T-helper 2 cell treated with Interferon-gamma antibody and Interleukin-4, amounts not matched to agents 5 μg/mL and 100 μg/mL, for 36 hours (primary cell): ENCODE results near the gene FARP1.

Experiments used
- DNase-seq: peaks from one replicate; pipeline ENCODE4 v3.0.0; 2021; ENCODE audit warnings: low spot score
- H3K27ac Mint-ChIP-seq: one replicate; pipeline ENCODE4 v1.8.0; 2021; ENCODE audit warnings: mild to moderate bottlenecking, mixed read lengths
- H3K27me3 Mint-ChIP-seq: one replicate; pipeline ENCODE4 v1.8.0; 2021; ENCODE audit warnings: low read depth, mixed read lengths
- H3K36me3 Mint-ChIP-seq: one replicate; pipeline ENCODE4 v1.8.0; 2021; ENCODE audit warnings: low read depth, mixed read lengths
- H3K4me1 Mint-ChIP-seq: one replicate; pipeline ENCODE4 v1.8.0; 2021; ENCODE audit warnings: low read depth, mixed read lengths
- H3K4me3 Mint-ChIP-seq: one replicate; pipeline ENCODE4 v1.8.0; 2022; ENCODE audit warnings: mild to moderate bottlenecking, moderate library complexity, mixed read lengths
- H3K9me3 Mint-ChIP-seq: one replicate; pipeline ENCODE4 v1.8.0; 2021; ENCODE audit warnings: mixed read lengths

Gene FARP1

GRCh38 chr13:98454389-98454881 is 311.5 kb downstream of the FARP1 start:
- Mint-ChIP-seq H3K27me3 (no peaks in the 10 kb centered on the region), H3K27ac (no peak overlapping the region), H3K4me1 (peaks cover 17% of the 10 kb centered on the region), H3K36me3 (peaks cover 54% of the 10 kb centered on the region), H3K4me3 (no peak overlapping the region), H3K9me3 (no peaks in the 10 kb centered on the region)
- no peak for DNase-seq

GRCh38 chr13:98456413-98456845 is 313.5 kb downstream of the FARP1 start:
- Mint-ChIP-seq H3K9me3 (no peaks in the 10 kb centered on the region), H3K4me1 (peaks cover 5% of the 10 kb centered on the region), H3K27ac (no peak overlapping the region), H3K4me3 (no peak overlapping the region), H3K27me3 (no peaks in the 10 kb centered on the region), H3K36me3 (peaks cover 57% of the 10 kb centered on the region)
- DNase-seq = no peak

DNA sequence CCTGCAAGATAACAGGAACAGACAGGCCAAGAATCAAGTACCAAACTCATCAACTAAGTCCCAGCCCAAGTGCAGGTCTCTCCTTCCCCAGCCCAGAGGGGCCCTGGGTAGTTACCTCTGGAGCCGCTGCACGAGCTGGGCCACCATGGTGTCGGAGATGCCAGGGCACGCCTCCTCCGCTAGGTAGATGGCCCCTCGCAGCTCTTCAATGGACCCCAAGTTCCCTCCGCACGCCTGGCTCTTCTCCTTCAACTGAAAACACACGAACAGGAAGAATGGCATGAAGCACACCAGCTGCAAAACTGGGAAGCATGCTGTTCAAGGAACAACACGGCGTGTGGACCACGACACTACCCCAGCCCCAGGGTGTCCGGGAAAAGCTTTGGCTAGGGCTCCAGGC is 314.2 kb downstream of the FARP1 start:
- Mint-ChIP-seq H3K9me3 (no peaks in the 10 kb centered on the region), H3K4me3 (no peak overlapping the region), H3K36me3 (peaks cover 55% of the 10 kb centered on the region), H3K4me1 (peaks cover 2% of the 10 kb centered on the region), H3K27ac (no peak overlapping the region), H3K27me3 (no peaks in the 10 kb centered on the region)
- no peak for DNase-seq

- Mint-ChIP-seq H3K4me1 (peaks cover 2% of the 10 kb centered on the region), H3K27me3 (no peaks in the 10 kb centered on the region), H3K36me3 (peaks cover 57% of the 10 kb centered on the region), H3K9me3 (no peaks in the 10 kb centered on the region), H3K27ac (no peak overlapping the region), H3K4me3 (no peak overlapping the region)
- DNase-seq = no peak
These were observed 315.5 kb downstream of the FARP1 start for GRCh38 chr13:98458431-98458830.

- Mint-ChIP-seq H3K4me1 (peaks cover 2% of the 10 kb centered on the region), H3K27me3 (no peaks in the 10 kb centered on the region), H3K4me3 (no peak overlapping the region), H3K27ac (no peak overlapping the region), H3K36me3 (peaks cover 60% of the 10 kb centered on the region), H3K9me3 (no peaks in the 10 kb centered on the region)
- no peak for DNase-seq
These were observed 316.3 kb downstream of the FARP1 start for GRCh38 chr13:98459171-98459681.

DNA sequence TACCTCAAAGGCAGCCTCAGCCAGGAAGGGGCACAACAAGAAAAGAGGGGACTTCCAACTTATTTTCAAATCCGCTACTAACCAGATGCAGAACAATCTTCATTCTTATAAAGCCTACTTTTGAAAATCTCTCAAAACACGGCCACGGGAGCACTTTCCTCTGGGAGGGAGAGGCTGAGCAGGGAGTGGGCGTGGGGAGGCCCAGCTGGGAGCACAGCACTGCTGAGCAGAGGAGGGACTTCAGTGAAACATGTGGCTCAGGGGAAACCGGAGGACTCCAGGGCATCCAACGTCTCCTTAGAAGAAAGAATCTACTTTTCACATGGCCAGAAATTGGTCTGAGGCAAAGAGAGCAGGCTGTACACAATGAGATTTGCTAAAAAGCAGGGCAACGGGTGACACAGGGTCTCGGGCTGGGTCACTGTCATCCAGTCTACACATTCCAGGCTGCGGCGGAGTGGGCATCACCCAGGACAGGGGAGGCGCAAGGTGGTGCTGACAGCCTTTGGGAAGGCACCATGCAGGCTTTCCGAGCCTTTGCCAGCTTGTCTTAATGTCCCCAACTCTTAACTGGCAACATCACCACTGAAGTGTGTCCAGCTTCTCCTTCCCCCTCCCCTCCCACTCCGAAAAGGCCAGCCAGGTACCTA is 317.0 kb downstream of the FARP1 start:
- no peaks in the 10 kb centered on the region for H3K9me3 Mint-ChIP-seq
- peaks cover under 1% of the 10 kb centered on the region for H3K4me1 Mint-ChIP-seq
- H3K27me3 Mint-ChIP-seq = no peaks in the 10 kb centered on the region
- no peak for DNase-seq
- H3K4me3 Mint-ChIP-seq = no peak overlapping the region
- peaks cover 56% of the 10 kb centered on the region for H3K36me3 Mint-ChIP-seq
- H3K27ac Mint-ChIP-seq = peak overlapping the region; percentile 69

DNA sequence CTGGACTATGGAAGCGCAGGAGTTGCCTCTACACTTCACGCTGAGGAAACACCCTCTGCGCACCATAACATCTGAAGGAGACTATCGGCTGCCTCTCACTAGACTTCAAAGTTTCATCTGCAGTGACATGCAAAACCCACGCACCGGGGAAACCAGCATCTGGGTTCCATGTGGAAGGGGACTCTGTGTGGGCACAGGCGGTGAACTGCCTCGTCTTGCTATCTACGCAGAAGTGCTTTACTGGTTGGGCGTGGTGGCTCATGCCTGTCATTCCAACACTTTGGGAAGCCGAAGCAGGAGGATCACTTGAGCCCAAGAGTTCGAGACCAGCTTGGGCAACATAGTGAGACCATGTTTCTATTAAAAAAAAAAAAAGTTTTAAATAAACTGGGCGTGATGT is 317.6 kb downstream of the FARP1 start:
- H3K27me3 Mint-ChIP-seq = no peaks in the 10 kb centered on the region
- no peaks in the 10 kb centered on the region for H3K9me3 Mint-ChIP-seq
- no peak for DNase-seq
- no peak overlapping the region for H3K27ac Mint-ChIP-seq
- peaks cover 1% of the 10 kb centered on the region for H3K4me1 Mint-ChIP-seq
- peaks cover 56% of the 10 kb centered on the region for H3K36me3 Mint-ChIP-seq
- H3K4me3 Mint-ChIP-seq = no peak overlapping the region

GRCh38 chr13:98461486-98462240 is 318.8 kb downstream of the FARP1 start:
- H3K4me1 Mint-ChIP-seq = peaks cover 4% of the 10 kb centered on the region
- H3K27me3 Mint-ChIP-seq = no peaks in the 10 kb centered on the region
- peaks cover 50% of the 10 kb centered on the region for H3K36me3 Mint-ChIP-seq
- no peak for DNase-seq
- H3K9me3 Mint-ChIP-seq = no peaks in the 10 kb centered on the region
- no peak overlapping the region for H3K4me3 Mint-ChIP-seq
- H3K27ac Mint-ChIP-seq = no peak overlapping the region

DNA sequence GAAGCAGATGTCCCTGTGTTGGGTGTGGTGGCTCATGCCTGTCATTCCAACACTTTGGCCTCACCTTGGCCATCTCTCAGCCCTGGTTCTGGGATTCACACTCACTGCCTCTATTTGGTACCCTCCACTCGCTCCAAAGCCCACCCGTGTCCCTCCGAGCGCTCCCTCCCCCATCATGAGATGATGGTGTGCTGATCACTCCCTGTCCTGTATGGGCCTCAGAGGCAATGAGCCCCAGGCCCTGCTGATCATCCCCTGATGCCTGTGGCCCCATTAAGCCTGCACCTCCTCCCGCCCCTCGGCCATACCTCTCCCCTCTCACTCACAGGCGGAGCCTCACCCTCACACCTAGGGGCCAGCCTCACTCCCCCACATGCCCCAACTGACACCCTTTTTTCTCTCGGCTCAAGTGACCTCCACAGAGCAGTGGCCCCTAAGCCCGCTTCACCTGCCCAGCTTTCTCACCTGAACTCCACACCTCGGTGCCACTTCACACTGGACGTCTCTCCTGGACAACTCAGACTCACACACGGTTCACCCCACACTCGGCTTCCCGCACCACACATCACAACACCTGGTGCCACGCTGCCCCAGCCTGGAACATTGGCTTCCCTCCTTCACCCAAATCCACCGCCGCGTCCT is 319.5 kb downstream of the FARP1 start:
- Mint-ChIP-seq H3K36me3 (peaks cover 49% of the 10 kb centered on the region), H3K4me1 (peaks cover 4% of the 10 kb centered on the region), H3K27ac (peak overlapping the region; percentile 39), H3K9me3 (no peaks in the 10 kb centered on the region), H3K4me3 (no peak overlapping the region), H3K27me3 (no peaks in the 10 kb centered on the region)
- no peak for DNase-seq

GRCh38 chr13:98462946-98463345 is 320.1 kb downstream of the FARP1 start:
- Mint-ChIP-seq H3K36me3 (peaks cover 49% of the 10 kb centered on the region), H3K9me3 (no peaks in the 10 kb centered on the region), H3K4me3 (no peak overlapping the region), H3K27me3 (no peaks in the 10 kb centered on the region), H3K4me1 (peaks cover 4% of the 10 kb centered on the region), H3K27ac (no peak overlapping the region)
- no peak for DNase-seq

DNA sequence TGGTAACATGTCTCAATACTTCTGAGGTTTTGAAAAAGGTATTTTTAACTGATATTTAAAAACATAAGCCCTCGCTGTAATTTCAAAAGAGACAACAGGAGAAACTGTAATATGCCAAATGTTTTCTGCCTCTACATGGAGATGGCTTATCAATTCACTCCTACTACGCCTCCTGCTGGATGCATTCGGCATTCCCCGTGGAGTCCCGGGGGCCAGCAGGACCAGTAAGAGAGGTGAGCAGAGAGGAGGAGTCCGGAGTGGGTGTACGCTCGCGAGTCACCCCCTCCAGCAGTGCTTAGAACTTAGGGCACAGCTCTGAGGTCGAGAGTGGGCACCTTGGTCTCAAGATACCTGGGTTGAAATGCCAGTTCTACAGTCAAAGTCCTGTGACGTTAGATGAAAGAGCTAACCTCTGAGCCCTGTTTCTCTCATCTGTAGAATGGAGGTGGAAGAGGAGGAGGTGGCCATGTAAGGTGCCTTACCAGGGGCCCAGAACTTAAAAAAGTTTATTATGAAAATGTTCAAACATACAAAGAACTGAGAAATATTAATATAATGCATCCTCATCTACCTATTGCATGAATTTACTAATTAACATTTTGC is 323.8 kb downstream of the FARP1 start:
- H3K4me3 Mint-ChIP-seq = no peak overlapping the region
- no peak for DNase-seq
- H3K36me3 Mint-ChIP-seq = peaks cover 54% of the 10 kb centered on the region
- H3K9me3 Mint-ChIP-seq = no peaks in the 10 kb centered on the region
- no peak overlapping the region for H3K27ac Mint-ChIP-seq
- no peaks in the 10 kb centered on the region for H3K27me3 Mint-ChIP-seq
- peaks cover 5% of the 10 kb centered on the region for H3K4me1 Mint-ChIP-seq

DNA sequence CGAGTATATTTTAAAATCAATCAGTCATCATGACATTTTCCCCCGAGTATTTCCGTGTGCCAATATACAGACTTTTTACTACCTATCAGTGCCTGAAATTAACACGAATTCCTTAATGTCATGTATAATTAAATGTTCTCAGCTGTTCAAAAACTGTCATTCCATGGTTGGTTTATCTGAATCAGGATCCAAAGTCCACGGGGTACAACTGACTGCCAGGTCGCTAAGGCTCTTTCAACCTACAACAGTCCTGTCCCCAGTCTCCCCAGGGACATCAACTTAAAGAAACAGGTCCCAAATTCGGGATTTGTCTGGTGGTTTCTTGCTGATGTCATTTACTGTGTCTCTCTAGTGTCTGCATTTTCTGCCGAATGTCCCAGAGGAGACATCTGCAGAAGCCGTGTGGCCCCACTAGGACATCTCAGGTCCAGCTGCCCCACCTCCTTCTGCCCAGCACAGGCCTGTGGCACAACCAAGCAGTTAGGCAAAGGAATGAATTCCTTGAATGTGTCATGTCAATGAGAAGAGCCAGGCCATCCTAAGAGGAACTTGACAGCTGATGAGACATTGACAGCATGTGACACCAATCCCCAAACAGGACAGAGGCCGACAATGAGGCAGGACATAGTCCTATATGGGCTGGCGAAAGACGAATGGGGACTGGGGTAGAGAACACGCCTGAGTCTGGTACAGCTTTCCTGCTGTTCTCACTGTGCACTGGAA is 324.5 kb downstream of the FARP1 start:
- H3K27ac Mint-ChIP-seq = no peak overlapping the region
- peaks cover 57% of the 10 kb centered on the region for H3K36me3 Mint-ChIP-seq
- H3K27me3 Mint-ChIP-seq = no peaks in the 10 kb centered on the region
- H3K4me3 Mint-ChIP-seq = no peak overlapping the region
- no peaks in the 10 kb centered on the region for H3K9me3 Mint-ChIP-seq
- H3K4me1 Mint-ChIP-seq = peaks cover 5% of the 10 kb centered on the region
- DNase-seq = no peak

GRCh38 chr13:98468361-98468760 is 325.5 kb downstream of the FARP1 start:
- Mint-ChIP-seq H3K9me3 (no peaks in the 10 kb centered on the region), H3K27ac (peak overlapping the region; percentile 39), H3K36me3 (peaks cover 56% of the 10 kb centered on the region), H3K4me3 (no peak overlapping the region), H3K27me3 (no peaks in the 10 kb centered on the region), H3K4me1 (peaks cover 9% of the 10 kb centered on the region)
- no peak for DNase-seq
